Lower leg skin (tissue), 3 donors: ENCODE measurements around the gene RANBP9.

ENCODE experiments used
- CTCF ChIP-seq, 3 donors: fragments of 450-650 bp; IDR thresholded peaks; one replicate each; pipeline ENCODE4 v1.5.1; 2016; ENCODE audit warnings: antibody characterized with exemption in 3 of 3, mild to moderate bottlenecking in 3 of 3, moderate library complexity in 2 of 3
- POLR2A ChIP-seq, 2 donors: fragments of 450-650 bp; IDR thresholded peaks; one replicate each; pipeline ENCODE4 v1.6.1; 2016 to 2017; ENCODE audit warnings: antibody characterized with exemption in 2 of 2, mild to moderate bottlenecking in 1 of 2, moderate library complexity in 1 of 2

DNA sequence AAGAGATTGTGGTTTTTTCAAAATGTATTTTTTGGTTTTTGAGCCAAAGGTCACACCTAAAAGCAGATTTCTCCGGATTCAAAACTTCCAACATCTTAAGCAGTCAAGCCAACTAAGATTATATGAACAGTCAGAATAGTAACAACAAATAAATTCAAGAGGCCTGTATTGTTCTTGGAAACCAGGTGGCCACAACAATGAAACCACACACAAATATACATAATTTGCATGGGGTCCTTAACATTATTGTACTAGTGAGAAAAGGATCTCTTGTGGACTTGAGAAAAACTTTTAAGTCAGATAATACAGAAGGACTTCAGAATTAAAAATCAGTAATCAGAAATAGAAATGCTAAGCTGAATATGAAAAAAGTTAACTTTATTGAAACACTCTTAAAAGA, 55.9 kb downstream of the RANBP9 start:
- TF ChIP-seq CTCF (IDR thresholded peaks at IDR 0.05): no peak
- no peak for TF ChIP-seq POLR2A (IDR thresholded peaks at IDR 0.05)
